ENCODE data around the gene GON7.

GON7 gene

DNA sequence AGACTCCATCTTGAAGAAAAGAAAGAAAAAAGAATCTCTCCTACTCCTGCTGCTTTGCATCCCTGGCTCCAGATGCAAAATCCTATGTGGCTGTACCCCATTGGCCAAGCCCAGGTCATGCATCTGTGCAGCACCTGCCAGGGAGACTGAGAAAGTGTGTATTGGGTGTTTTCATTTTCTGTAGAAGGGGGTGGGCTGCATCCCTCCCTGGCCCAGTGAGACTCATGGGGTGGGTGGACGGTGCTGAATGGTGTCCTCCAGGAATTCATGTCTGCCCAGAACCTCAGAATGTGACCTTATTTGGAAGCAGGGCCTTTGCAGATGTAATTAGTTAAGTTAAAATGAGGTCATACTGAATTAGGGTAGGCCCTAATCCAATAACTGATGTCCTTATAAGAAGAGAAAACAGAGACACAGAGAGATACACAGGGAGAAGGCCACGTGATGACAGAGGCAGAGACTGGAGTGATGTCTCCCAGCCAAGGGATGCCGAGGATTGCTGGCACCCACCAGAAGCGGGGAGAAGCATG, 45.4 kb downstream of the GON7 start:
- TF ChIP-seq FOXP2 (optimal IDR thresholded peaks at IDR 0.05; ENCODE audit: borderline replicate concordance, extremely low read depth, extremely low read length, insufficient read depth): no peak
- TF ChIP-seq, protein P1, sequence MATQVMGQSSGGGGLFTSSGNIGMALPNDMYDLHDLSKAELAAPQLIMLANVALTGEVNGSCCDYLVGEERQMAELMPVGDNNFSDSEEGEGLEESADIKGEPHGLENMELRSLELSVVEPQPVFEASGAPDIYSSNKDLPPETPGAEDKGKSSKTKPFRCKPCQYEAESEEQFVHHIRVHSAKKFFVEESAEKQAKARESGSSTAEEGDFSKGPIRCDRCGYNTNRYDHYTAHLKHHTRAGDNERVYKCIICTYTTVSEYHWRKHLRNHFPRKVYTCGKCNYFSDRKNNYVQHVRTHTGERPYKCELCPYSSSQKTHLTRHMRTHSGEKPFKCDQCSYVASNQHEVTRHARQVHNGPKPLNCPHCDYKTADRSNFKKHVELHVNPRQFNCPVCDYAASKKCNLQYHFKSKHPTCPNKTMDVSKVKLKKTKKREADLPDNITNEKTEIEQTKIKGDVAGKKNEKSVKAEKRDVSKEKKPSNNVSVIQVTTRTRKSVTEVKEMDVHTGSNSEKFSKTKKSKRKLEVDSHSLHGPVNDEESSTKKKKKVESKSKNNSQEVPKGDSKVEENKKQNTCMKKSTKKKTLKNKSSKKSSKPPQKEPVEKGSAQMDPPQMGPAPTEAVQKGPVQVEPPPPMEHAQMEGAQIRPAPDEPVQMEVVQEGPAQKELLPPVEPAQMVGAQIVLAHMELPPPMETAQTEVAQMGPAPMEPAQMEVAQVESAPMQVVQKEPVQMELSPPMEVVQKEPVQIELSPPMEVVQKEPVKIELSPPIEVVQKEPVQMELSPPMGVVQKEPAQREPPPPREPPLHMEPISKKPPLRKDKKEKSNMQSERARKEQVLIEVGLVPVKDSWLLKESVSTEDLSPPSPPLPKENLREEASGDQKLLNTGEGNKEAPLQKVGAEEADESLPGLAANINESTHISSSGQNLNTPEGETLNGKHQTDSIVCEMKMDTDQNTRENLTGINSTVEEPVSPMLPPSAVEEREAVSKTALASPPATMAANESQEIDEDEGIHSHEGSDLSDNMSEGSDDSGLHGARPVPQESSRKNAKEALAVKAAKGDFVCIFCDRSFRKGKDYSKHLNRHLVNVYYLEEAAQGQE (IDR thresholded peaks at IDR 0.05; ENCODE audit: insufficient read depth in 1 of 2, low read depth in 2 of 2, low read length in 2 of 2): no peak
- no peak for TF ChIP-seq SIN3A (IDR thresholded peaks at IDR 0.05; ENCODE audit: borderline replicate concordance, insufficient read depth, low read length)
- no peak for TF ChIP-seq TAF1 (IDR thresholded peaks at IDR 0.05; ENCODE audit: borderline replicate concordance, insufficient read depth, low read length)
- TF ChIP-seq POLR2AphosphoS5 (IDR thresholded peaks at IDR 0.05; ENCODE audit: low read depth, low read length): no peak

DNA sequence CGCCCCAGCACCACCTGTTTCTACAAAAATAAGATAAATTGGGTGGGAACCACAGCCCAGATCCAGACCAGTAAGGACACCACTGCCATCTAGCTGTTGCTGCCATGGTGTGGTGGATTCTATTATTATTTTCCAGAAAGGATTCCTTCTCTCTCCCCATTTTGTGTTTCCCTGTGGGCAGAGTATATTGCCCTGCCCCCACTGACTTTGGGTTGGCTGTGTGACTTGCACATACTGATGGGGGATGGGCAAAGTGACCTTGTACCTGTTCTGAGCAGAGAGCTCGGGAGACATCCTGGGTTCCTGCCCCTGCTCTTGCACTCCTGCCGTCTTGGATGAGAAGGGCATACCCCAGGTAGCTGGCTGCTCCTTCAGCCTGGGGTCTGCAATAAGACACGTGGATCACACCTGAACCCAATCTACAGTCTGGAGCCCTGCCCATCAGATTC, 46.5 kb downstream of the GON7 start:
- no peak for TF ChIP-seq TAF1 (IDR thresholded peaks at IDR 0.05; ENCODE audit: borderline replicate concordance, insufficient read depth, low read length)
- TF ChIP-seq, protein P1 (IDR thresholded peaks at IDR 0.05; ENCODE audit: insufficient read depth in 1 of 2, low read depth in 2 of 2, low read length in 2 of 2): no peak
- TF ChIP-seq SIN3A (IDR thresholded peaks at IDR 0.05; ENCODE audit: borderline replicate concordance, insufficient read depth, low read length): no peak
- TF ChIP-seq FOXP2 (optimal IDR thresholded peaks at IDR 0.05; ENCODE audit: borderline replicate concordance, extremely low read depth, extremely low read length, insufficient read depth): no peak
- TF ChIP-seq POLR2AphosphoS5 (IDR thresholded peaks at IDR 0.05; ENCODE audit: low read depth, low read length): no peak

DNA sequence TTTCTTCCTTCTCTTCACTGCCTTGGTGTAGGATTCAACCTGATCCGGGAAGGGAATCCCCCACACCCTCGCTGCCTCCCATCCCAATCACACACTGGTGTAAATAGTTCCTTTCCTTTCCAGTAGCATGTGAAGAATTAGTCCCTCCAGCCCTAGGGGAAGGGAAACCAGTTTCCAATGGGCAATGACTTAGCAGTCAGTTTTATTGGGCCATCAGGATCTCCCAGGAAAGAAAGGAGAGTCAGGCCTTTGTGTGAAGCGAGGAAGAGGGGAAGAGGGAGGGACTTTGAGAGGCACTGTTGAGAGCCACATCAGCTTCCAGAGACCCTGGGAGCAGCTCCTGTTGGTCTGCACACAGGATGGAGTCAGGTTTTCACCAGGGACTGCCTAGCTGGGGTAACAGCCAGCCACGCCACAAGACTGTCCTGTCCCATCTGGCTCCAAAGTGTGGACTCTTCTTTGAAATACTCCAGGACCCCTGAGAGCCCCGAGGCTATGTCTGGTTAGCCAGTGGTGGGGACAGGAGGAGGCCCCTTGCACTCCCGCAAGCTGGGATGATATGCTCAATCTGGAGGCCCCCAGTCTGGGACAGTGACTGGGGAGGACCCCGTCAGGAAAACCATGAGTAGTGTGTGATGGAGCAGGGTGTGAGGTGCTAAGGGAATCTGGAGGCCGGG, 50.0 kb downstream of the GON7 start:
- TF ChIP-seq POLR2AphosphoS5 (IDR thresholded peaks at IDR 0.05; ENCODE audit: low read depth, low read length) (no peak), SIN3A (IDR thresholded peaks at IDR 0.05; ENCODE audit: borderline replicate concordance, insufficient read depth, low read length) (no peak), FOXP2 (optimal IDR thresholded peaks at IDR 0.05; ENCODE audit: borderline replicate concordance, extremely low read depth, extremely low read length, insufficient read depth) (no peak), TAF1 (IDR thresholded peaks at IDR 0.05; ENCODE audit: borderline replicate concordance, insufficient read depth, low read length) (no peak)
- TF ChIP-seq, protein P1 (IDR thresholded peaks at IDR 0.05; ENCODE audit: insufficient read depth in 1 of 2, low read depth in 2 of 2, low read length in 2 of 2): no peak

DNA sequence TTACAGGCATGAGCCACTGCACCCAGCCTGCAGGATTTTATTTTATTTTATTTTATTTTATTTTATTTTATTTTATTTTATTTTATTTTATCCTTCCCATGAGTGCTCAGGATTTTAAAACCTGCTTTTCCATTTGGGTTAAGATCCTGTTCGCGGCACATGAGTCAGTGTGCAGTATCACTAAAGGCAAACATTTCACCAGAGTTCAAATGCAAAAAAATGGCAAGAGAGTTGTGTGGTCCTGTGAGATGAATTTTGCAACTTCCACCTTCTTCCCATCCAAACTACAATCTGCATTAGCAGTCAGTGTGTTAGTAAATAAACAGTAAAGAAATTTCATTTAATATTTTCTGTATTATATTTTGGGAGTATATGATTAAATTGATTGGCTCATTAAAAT, 51.2 kb downstream of the GON7 start:
- TF ChIP-seq, protein P1 (IDR thresholded peaks at IDR 0.05; ENCODE audit: insufficient read depth in 1 of 2, low read depth in 2 of 2, low read length in 2 of 2): no peak
- TF ChIP-seq TAF1 (IDR thresholded peaks at IDR 0.05; ENCODE audit: borderline replicate concordance, insufficient read depth, low read length) (no peak), SIN3A (IDR thresholded peaks at IDR 0.05; ENCODE audit: borderline replicate concordance, insufficient read depth, low read length) (no peak), POLR2AphosphoS5 (IDR thresholded peaks at IDR 0.05; ENCODE audit: low read depth, low read length) (no peak), FOXP2 (optimal IDR thresholded peaks at IDR 0.05; ENCODE audit: borderline replicate concordance, extremely low read depth, extremely low read length, insufficient read depth) (no peak)
